Right renal pelvis (tissue), 4 donors: Measurements from ENCODE around the gene JCHAIN. TPM values are rescaled to one million over a fixed set of nuclear protein-coding genes. Genes with fewer than 3 reads are reported as not detected.
"Not testable (repeated sequence)": the region's sequence is repeated elsewhere in the genome, so short reads cannot be mapped to it uniquely, and the experiment has no call there.

Experiments
- DNase-seq, 4 donors: peaks; one replicate each; pipeline ENCODE4 v3.0.0-alpha.2; 2013; ENCODE audit warnings: low read depth in 4 of 4, low spot score in 3 of 4, missing footprints in 1 of 4
- polyA plus RNA-seq, 4 donors: library from polyadenylated mRNA; unstranded; fragments of 120-200 nt; gene quantifications; one replicate each; pipeline ENCODE4 v1.2.1, GENCODE V29; 2013; ENCODE audit not compliant: insufficient read length in 4 of 4

JCHAIN gene
- polyA plus RNA-seq, 4 donors = 0.54 to 1.1 (median 0.84) TPM

GRCh38 chr4:70691661-70692060 lies 25.4 kb upstream of the JCHAIN start:
- DNase-seq = no peak

- DNase-seq = no peak
Observed at GRCh38 chr4:70688795-70689231, 22.5 kb upstream of the JCHAIN start.

- DNase-seq = peak; percentile 96 to 98 (median 98)
Observed at GRCh38 chr4:70687821-70688794, 21.8 kb upstream of the JCHAIN start, which contains the start of gene UTP3. UTP3 (plus strand) TSS chr4:70688532; CDS start chr4:70688678, 146 bp downstream.

- DNase-seq = no peak
Observed at GRCh38 chr4:70687392-70687791, 21.1 kb upstream of the JCHAIN start.

GRCh38 chr4:70682142-70682541 lies 15.8 kb upstream of the JCHAIN start:
- not testable (repeated sequence) for DNase-seq

- no peak for DNase-seq
Observed at GRCh38 chr4:70681704-70682103, 15.4 kb upstream of the JCHAIN start.

- DNase-seq = peak in 2 of 4 donors; percentile 33 to 52
Observed at GRCh38 chr4:70680934-70681333, 14.6 kb upstream of the JCHAIN start.

GRCh38 chr4:70678383-70678999 lies 12.2 kb upstream of the JCHAIN start:
- DNase-seq = no peak

- DNase-seq = no peak
Observed at GRCh38 chr4:70676554-70677090, 10.3 kb upstream of the JCHAIN start.

GRCh38 chr4:70674731-70675130 lies 8.4 kb upstream of the JCHAIN start:
- no peak for DNase-seq

- DNase-seq = no peak
Observed at GRCh38 chr4:70674191-70674590, 7.9 kb upstream of the JCHAIN start.

GRCh38 chr4:70671091-70671490 lies 4.8 kb upstream of the JCHAIN start:
- DNase-seq = no peak

GRCh38 chr4:70670332-70671014 lies 4.2 kb upstream of the JCHAIN start:
- DNase-seq = no peak

GRCh38 chr4:70667740-70668535 lies 1.6 kb upstream of the JCHAIN start:
- peak in 1 of 4 donors; percentile 2 for DNase-seq

GRCh38 chr4:70661309-70661922 lies 4.9 kb downstream of the JCHAIN start:
- not testable (repeated sequence) for DNase-seq

- DNase-seq = no peak
Observed at GRCh38 chr4:70660106-70660505, 6.2 kb downstream of the JCHAIN start.

GRCh38 chr4:70658418-70658817 lies 7.9 kb downstream of the JCHAIN start:
- no peak for DNase-seq

- no peak for DNase-seq
Observed at GRCh38 chr4:70657326-70657725, 9.0 kb downstream of the JCHAIN start.

GRCh38 chr4:70654605-70655011 lies 11.7 kb downstream of the JCHAIN start:
- DNase-seq = no peak
